HepG2 (cell line): Measurements from ENCODE around the gene PYCR2. TPM values are rescaled to one million over a fixed set of nuclear protein-coding genes. Genes with fewer than 3 reads are reported as not detected.

Experiments
- AHR ChIP-seq: IDR thresholded peaks from 2 replicates; pipeline ENCODE4 v1.6.1; 2018; ENCODE audit warnings: missing genetic modification reagents, missing compliant biosample characterization
- CHD2 ChIP-seq: IDR thresholded peaks from 2 replicates; pipeline ENCODE4 v1.6.1; 2011; ENCODE audit warnings: low read depth, low read length, improper control_type of control experiment
- DBP ChIP-seq: sonication (generic); formaldehyde crosslinking; IDR thresholded peaks from 2 replicates; pipeline ENCODE4 v1.4.0; 2020; ENCODE audit warnings: missing genetic modification reagents; ENCODE audit errors: not compliant biosample characterization
- DMAP1 ChIP-seq: IDR thresholded peaks from 2 replicates; pipeline ENCODE4 v1.6.1; 2016
- FOXO4 ChIP-seq: sonication (generic); formaldehyde crosslinking; conservative IDR thresholded peaks from 2 replicates; pipeline ENCODE4 v1.8.1; 2023; ENCODE audit warnings: missing genetic modification reagents
- HIVEP1 ChIP-seq: sonication (generic); formaldehyde crosslinking; IDR thresholded peaks from 2 replicates; pipeline ENCODE4 v1.4.0; 2020; ENCODE audit warnings: mild to moderate bottlenecking, missing genetic modification reagents
- IRF9 ChIP-seq: sonication (generic); formaldehyde crosslinking; IDR thresholded peaks from 2 replicates; pipeline ENCODE4 v1.8.0; 2022; ENCODE audit warnings: missing genetic modification reagents, mild to moderate bottlenecking, borderline replicate concordance
- PHF21A ChIP-seq: sonication (generic); formaldehyde crosslinking; IDR thresholded peaks from 2 replicates; pipeline ENCODE4 v1.5.0; 2020; ENCODE audit warnings: mild to moderate bottlenecking, missing genetic modification reagents
- RFX5 ChIP-seq: IDR thresholded peaks from 2 replicates; pipeline ENCODE4 v1.6.1; 2011; ENCODE audit warnings: low read depth, low read length, improper control_type of control experiment
- SP4 ChIP-seq: sonication (generic); formaldehyde crosslinking; IDR thresholded peaks from 2 replicates; pipeline ENCODE4 v1.8.1; 2023; ENCODE audit warnings: mild to moderate bottlenecking, missing genetic modification reagents
- THAP7 ChIP-seq: sonication (generic); formaldehyde crosslinking; IDR thresholded peaks from 2 replicates; pipeline ENCODE4 v1.8.1; 2023; ENCODE audit warnings: mild to moderate bottlenecking, missing genetic modification reagents
- UBTF ChIP-seq: sonication (generic); formaldehyde crosslinking; IDR thresholded peaks from 2 replicates; pipeline ENCODE4 v1.4.0; 2020; ENCODE audit warnings: mild to moderate bottlenecking, missing genetic modification reagents
- ZNF121 ChIP-seq: sonication (generic); formaldehyde crosslinking; IDR thresholded peaks from 2 replicates; pipeline ENCODE4 v1.5.0; 2020; ENCODE audit warnings: mild to moderate bottlenecking, missing genetic modification reagents
- ZNF18 ChIP-seq: sonication (generic); formaldehyde crosslinking; IDR thresholded peaks from 2 replicates; pipeline ENCODE4 v1.8.0; 2022; ENCODE audit warnings: mild to moderate bottlenecking, missing genetic modification reagents; ENCODE audit not compliant: insufficient replicate concordance
- ZNF280D ChIP-seq: sonication (generic); formaldehyde crosslinking; IDR thresholded peaks from 2 replicates; pipeline ENCODE4 v1.5.1; 2020; ENCODE audit warnings: mild to moderate bottlenecking, missing genetic modification reagents
- ZNF282 ChIP-seq: fragments of 450-650 bp; IDR thresholded peaks from 2 replicates; pipeline ENCODE4 v1.6.1; 2018; ENCODE audit not compliant: partially characterized antibody
- polyA plus RNA-seq, 8 experiments: library from polyadenylated mRNA; depleted of rRNA in 3 of 8; stranded (reverse) in 7 of 8; unstranded in 1 of 8; fragments of >200 nt; fragmentation: Illumina TruSeq in 4 of 8; extraction: Trizol in 4 of 8; gene quantifications; 2 replicates each; pipeline versions ENCODE4 v1.2.1 to v1.2.3, GENCODE V29; 2011 to 2016; ENCODE audit warnings: low read depth in 4 of 8, missing spikeins in 1 of 8, mixed read lengths in 1 of 8; ENCODE audit not compliant: insufficient read depth in 1 of 8
- total RNA-seq, 5 experiments: library from RNA; depleted of rRNA; stranded (reverse); fragments of >200 nt; fragmentation: Illumina TruSeq; extraction: Trizol; gene quantifications; 2 replicates each; pipeline ENCODE4 v1.2.3, GENCODE V29; 2016; ENCODE audit warnings: low read depth in 1 of 5

The PYCR2 gene
- total and polyA plus RNA-seq, 2 of the 13 experiments (the other 11 are each of a cell fraction or from before 2014, with no cell fraction given) = 47.2 to 47.8 TPM

- peak; percentile 96 for TF ChIP-seq UBTF
- TF ChIP-seq PHF21A = 0 out of 2 replicates have a peak, but pooled peaks have one; percentile 7
- 0 out of 2 replicates have a peak, but pooled peaks have one; percentile 44 for TF ChIP-seq FOXO4 (CRISPR knock-in tag)
- TF ChIP-seq ZNF280D (CRISPR knock-in tag) = peak; percentile 28; the same call in 1 of the 2 replicates
- TF ChIP-seq ZNF121 (CRISPR knock-in tag) = no peak
- TF ChIP-seq ZNF18 = peak; percentile 71
- TF ChIP-seq THAP7 (CRISPR knock-in tag) = no peak
- no peak for TF ChIP-seq ZNF282
- 0 out of 2 replicates have a peak, but pooled peaks have one; percentile 41 for TF ChIP-seq CHD2
- no peak for TF ChIP-seq HIVEP1 (CRISPR knock-in tag)
- no peak for TF ChIP-seq IRF9 (CRISPR knock-in tag)
- no peak for TF ChIP-seq RFX5
- peak; percentile 3 for TF ChIP-seq DBP (CRISPR knock-in tag)
- no peak for TF ChIP-seq AHR (CRISPR knock-in tag)
- peak; percentile 23; the same call in 1 of the 2 replicates for TF ChIP-seq DMAP1 (CRISPR knock-in tag)
- TF ChIP-seq SP4 = 0 out of 2 replicates have a peak, but pooled peaks have one; percentile 24
Measured at GRCh38 chr1:225882694-225883615, 41.1 kb downstream of the PYCR2 start (continued).
